LNCaP clone FGC (cell line): ENCODE measurements around the gene HMOX1.
A peak's percentile ranks its signal among the peaks of the same experiment; 100 is the strongest.

Experiments
- DNase-seq: peaks from one replicate; pipeline ENCODE4 v3.0.0-alpha.2; 2011; ENCODE audit warnings: low read depth
- H3K4me3 ChIP-seq: 2 replicates; pipeline ENCODE4 v1.5.1; 2011; ENCODE audit warnings: mild to moderate bottlenecking, low read depth, low read length, control low read depth
- TF ChIP-seq, protein P1 (sequence below): IDR thresholded peaks from 2 replicates; pipeline ENCODE4 v1.5.1; 2012; ENCODE audit warnings: mild to moderate bottlenecking; ENCODE audit not compliant: control insufficient read depth, insufficient read depth; ENCODE audit errors: extremely low read depth

HMOX1 gene, protein sequence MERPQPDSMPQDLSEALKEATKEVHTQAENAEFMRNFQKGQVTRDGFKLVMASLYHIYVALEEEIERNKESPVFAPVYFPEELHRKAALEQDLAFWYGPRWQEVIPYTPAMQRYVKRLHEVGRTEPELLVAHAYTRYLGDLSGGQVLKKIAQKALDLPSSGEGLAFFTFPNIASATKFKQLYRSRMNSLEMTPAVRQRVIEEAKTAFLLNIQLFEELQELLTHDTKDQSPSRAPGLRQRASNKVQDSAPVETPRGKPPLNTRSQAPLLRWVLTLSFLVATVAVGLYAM

DNA sequence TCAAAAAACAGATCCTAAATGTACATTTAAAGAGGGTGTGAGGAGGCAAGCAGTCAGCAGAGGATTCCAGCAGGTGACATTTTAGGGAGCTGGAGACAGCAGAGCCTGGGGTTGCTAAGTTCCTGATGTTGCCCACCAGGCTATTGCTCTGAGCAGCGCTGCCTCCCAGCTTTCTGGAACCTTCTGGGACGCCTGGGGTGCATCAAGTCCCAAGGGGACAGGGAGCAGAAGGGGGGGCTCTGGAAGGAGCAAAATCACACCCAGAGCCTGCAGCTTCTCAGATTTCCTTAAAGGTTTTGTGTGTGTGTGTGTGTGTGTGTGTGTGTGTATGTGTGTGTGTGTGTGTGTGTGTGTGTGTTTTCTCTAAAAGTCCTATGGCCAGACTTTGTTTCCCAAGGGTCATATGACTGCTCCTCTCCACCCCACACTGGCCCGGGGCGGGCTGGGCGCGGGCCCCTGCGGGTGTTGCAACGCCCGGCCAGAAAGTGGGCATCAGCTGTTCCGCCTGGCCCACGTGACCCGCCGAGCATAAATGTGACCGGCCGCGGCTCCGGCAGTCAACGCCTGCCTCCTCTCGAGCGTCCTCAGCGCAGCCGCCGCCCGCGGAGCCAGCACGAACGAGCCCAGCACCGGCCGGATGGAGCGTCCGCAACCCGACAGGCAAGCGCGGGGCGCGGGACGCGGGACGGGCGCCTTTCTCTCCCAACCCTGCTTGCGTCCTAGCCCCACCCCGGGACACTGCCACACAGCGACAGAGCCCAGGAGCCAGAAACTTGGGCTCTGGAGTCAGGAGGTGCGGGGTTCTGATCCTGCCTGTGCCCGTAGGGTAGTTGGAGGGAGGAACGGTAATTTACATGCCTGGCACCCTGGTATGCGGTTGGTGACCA, at the start of gene HMOX1:
HMOX1 (plus strand) TSS at position 560 of the 887 bp plus-strand sequence; CDS start at position 638, 78 bp downstream.
- peak; percentile 32 for DNase-seq
- TF ChIP-seq, protein P1, sequence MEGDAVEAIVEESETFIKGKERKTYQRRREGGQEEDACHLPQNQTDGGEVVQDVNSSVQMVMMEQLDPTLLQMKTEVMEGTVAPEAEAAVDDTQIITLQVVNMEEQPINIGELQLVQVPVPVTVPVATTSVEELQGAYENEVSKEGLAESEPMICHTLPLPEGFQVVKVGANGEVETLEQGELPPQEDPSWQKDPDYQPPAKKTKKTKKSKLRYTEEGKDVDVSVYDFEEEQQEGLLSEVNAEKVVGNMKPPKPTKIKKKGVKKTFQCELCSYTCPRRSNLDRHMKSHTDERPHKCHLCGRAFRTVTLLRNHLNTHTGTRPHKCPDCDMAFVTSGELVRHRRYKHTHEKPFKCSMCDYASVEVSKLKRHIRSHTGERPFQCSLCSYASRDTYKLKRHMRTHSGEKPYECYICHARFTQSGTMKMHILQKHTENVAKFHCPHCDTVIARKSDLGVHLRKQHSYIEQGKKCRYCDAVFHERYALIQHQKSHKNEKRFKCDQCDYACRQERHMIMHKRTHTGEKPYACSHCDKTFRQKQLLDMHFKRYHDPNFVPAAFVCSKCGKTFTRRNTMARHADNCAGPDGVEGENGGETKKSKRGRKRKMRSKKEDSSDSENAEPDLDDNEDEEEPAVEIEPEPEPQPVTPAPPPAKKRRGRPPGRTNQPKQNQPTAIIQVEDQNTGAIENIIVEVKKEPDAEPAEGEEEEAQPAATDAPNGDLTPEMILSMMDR: no peak

DNA sequence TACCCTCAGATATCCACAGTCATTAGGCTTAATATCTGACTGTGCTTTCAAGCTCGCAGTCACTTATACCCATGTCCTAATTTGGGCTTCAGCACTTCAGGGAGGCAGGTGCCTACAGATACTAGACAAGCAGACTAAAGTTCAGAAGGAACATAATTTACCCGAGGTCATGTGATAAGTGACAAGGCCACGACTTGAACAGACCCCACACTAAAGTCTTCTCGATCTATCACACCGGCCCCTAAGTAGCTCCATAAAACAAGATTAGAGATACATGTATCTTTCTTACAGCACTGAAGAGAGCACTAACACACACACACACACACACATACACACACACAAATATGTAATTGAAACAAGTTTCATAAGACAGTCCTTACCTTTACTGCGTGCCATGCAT, 48.6 kb upstream of the HMOX1 start:
- no peak overlapping the region for H3K4me3 ChIP-seq
- TF ChIP-seq, protein P1: no peak
- no peak for DNase-seq

More for the DNA sequence above, at the start of gene HMOX1:
- H3K4me3 ChIP-seq: peak within 1 kb of the TSS; percentile 67

DNA sequence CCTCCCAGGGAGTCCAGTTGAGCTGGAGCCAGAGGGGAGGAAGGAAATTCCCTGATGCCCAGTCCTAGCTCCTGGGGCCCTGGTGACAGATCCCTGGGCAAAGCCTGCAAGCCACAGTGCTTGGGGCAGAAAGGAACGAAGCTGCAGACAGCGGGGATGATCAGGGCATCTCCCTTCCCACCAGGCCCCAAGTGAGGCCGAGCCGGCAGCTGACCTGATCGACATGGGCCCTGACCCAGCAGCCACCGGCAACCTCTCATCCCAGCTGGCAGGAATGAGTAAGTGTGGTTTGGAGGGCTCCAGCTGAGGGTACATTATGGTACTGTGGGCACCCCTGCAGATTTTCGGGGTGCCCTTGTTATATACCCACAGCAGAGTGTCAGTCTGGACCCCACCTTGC, 47.7 kb upstream of the HMOX1 start:
- TF ChIP-seq, protein P1: no peak
- no peak for DNase-seq
- H3K4me3 ChIP-seq: no peak overlapping the region

DNA sequence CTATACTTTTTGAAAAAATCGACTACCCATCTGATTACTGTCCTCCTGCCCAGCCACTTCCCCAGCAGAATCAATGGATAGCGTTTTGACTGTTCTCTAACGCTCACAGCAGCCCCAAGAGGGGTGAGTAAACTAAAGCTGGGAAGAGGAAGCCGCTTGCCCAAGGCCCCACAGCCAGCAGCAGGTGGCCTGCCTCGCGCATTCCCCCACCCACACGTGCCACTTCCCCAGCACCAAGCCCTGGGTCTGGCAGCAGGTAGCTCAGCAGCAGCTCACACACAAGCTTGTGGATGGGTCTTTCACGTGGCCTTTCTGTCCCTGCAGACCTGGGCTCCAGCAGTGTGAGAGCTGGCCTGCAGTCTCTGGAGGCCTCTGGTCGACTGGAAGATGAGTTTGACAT, 46.9 kb upstream of the HMOX1 start:
- no peak for DNase-seq
- H3K4me3 ChIP-seq: no peak overlapping the region
- TF ChIP-seq, protein P1: no peak

DNA sequence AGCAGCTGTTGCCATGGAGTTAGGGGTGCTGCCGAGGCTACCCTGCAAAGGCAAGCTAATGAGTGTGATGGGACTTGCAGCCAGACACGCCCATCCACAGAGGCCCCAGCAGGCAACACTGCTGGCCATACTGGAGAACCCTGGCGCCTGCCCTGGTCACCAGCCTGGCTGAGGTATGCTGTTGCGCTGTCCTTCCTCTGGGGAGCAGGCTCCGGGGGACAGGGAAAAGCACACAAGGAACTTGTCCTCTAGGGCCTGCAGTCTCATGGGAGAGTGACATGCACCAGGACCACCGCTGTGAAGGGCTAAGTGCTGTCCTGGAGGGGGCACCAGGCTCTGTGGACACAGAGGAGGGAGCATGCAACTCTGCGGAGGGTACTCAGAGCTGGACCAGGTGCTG, 45.4 kb upstream of the HMOX1 start:
- TF ChIP-seq, protein P1: no peak

DNA sequence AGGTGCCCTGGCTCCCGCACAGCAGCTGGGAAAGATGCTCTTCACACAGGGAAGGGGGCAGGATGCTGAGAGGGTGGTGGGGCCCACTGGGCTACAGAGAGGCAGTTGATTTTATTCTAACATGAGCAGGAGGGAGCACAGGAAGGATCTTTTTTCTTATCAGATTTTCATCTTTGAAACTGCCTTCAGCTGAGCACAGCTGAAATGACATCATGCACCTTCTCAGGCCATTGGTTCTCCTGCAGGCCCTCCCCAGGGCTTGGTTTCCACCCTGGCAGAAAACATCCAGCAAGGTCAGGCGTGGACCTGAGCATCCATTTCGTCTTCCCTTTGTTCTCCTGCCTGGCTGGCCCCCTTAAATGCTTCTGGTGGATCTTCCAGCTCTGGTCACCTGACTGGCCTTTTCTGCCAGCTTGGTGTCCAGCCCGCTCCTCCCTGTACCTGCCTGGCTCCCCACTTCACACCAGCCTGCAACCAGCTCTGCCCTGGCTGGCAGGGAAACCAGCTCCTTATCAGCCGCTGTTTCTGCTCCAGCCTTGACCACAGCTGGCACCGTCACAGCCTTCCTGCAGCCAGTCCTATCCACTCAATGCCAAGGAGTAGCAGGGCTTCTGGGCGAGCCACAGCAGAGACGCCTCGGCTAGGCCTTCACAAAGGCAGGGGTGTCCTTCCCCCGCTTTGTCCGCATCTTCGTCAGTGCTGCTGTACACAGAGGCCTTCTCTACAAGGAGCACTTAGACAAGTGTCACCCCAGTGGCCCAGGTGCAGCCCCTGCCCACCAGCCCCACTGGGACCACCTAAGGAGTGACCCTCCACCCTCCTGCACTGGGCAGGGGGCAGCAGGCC, 44.7 kb upstream of the HMOX1 start:
- H3K4me3 ChIP-seq: no peak overlapping the region
- TF ChIP-seq, protein P1: no peak
- DNase-seq: no peak

More for the DNA sequence above, 45.4 kb upstream of the HMOX1 start:
- H3K4me3 ChIP-seq: no peak overlapping the region
- DNase-seq: no peak
